HEK293T (cell line): ENCODE measurements around the gene BUD13.

Experiments used
- BHLHE40 ChIP-seq: fragments of 450-650 bp; IDR thresholded peaks from 2 replicates; pipeline ENCODE4 v1.6.1; 2016; ENCODE audit warnings: mild to moderate bottlenecking, moderate library complexity, borderline replicate concordance
- ELF4 ChIP-seq: fragments of 450-650 bp; IDR thresholded peaks from 2 replicates; pipeline ENCODE4 v1.6.1; 2017; ENCODE audit warnings: antibody characterized with exemption
- FOXA1 ChIP-seq: fragments of 450-650 bp; IDR thresholded peaks from 2 replicates; pipeline ENCODE4 v1.6.1; 2016; ENCODE audit warnings: mild to moderate bottlenecking
- FOXM1 ChIP-seq: fragments of 450-650 bp; IDR thresholded peaks from 2 replicates; pipeline ENCODE4 v1.6.1; 2017; ENCODE audit warnings: mild to moderate bottlenecking, borderline replicate concordance
- LEF1 ChIP-seq: fragments of 450-650 bp; IDR thresholded peaks from 2 replicates; pipeline ENCODE4 v1.6.1; 2017; ENCODE audit warnings: mild to moderate bottlenecking, borderline replicate concordance
- SP1 ChIP-seq: fragments of 450-650 bp; IDR thresholded peaks from 2 replicates; pipeline ENCODE4 v1.6.1; 2017
- ZNF384 ChIP-seq: fragments of 450-650 bp; IDR thresholded peaks from 2 replicates; pipeline ENCODE4 v1.6.1; 2016
- TF ChIP-seq, protein P1 (sequence below): fragments of 450-650 bp; IDR thresholded peaks from 2 replicates; pipeline ENCODE4 v1.6.1; 2016

DNA sequence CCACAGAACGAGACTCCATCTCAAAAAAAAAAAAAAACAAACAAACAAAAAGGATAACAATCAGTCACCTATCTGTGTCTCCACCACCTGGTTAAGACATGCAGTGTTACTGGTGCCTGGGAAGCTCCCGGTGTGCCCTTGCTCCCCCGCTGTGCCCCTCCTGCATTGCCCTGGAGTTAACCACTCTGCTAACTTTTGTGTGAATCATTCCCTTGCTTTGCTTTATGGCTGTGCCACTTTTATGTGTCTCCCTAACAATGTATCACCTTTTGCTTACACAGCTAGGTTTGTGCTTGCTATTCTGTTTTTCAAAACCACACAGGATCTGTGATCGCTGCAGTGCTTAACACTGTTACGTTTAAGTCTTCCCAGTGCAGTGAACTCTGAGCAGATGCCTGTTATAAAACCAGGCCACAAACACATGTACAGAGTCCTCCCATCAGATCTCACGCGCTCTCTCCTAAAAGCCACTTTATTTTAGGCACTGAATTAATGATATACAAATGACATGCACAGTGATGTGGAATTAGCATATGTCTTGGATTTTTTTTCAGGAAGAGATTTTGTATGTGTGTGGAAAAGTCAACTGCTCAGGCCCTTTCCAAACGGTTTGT lies 69.9 kb downstream of the BUD13 start:
- TF ChIP-seq SP1, result no peak
- no peak for TF ChIP-seq FOXM1
- no peak for TF ChIP-seq FOXA1
- TF ChIP-seq, protein P1, sequence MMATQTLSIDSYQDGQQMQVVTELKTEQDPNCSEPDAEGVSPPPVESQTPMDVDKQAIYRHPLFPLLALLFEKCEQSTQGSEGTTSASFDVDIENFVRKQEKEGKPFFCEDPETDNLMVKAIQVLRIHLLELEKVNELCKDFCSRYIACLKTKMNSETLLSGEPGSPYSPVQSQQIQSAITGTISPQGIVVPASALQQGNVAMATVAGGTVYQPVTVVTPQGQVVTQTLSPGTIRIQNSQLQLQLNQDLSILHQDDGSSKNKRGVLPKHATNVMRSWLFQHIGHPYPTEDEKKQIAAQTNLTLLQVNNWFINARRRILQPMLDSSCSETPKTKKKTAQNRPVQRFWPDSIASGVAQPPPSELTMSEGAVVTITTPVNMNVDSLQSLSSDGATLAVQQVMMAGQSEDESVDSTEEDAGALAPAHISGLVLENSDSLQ, result no peak
- no peak for TF ChIP-seq BHLHE40
- no peak for TF ChIP-seq ZNF384
- TF ChIP-seq ELF4, result no peak
- TF ChIP-seq LEF1, result no peak
